GM19023 (cell line): ENCODE results near the gene APOE.
A peak's percentile ranks its signal among the peaks of the same experiment; 100 is the strongest.

Source experiments
- ATAC-seq: cut with Tn5 transposase; IDR thresholded peaks from one replicate; pipeline ENCODE4 v1.9.1; 2021; ENCODE audit warnings: mild to moderate bottlenecking, moderate library complexity; ENCODE audit not compliant: unreplicated experiment

Gene APOE

GRCh38 chr19:44948763-44949374, 43.3 kb downstream of the APOE start:
- ATAC-seq = no peak

- ATAC-seq = no peak
These were observed 44.0 kb downstream of the APOE start for GRCh38 chr19:44949550-44949949.

- no peak for ATAC-seq
These were observed 45.9 kb downstream of the APOE start for GRCh38 chr19:44951179-44952159.

GRCh38 chr19:44954278-44954648, 48.7 kb downstream of the APOE start:
- ATAC-seq = peak; percentile 4

GRCh38 chr19:44954649-44955504, 49.3 kb downstream of the APOE start, which contains the start of gene CLPTM1:
TSS of gene CLPTM1 (plus strand) at chr19:44955380. CDS start at chr19:44955396, 16 bp downstream.
- ATAC-seq = peak; percentile 82

GRCh38 chr19:44955505-44956439, 50.2 kb downstream of the APOE start:
- peak; percentile 16 for ATAC-seq

GRCh38 chr19:44957526-44957925, 51.9 kb downstream of the APOE start:
- no peak for ATAC-seq

GRCh38 chr19:44958090-44958489, 52.5 kb downstream of the APOE start:
- no peak for ATAC-seq
